Activated CD8-positive, alpha-beta memory T cell treated with anti-CD3 and anti-CD28 coated beads for 1 hour (primary cell): Measurements from ENCODE around the gene OR2W3.

ENCODE experiments used
- DNase-seq, 2 donors: peaks; one replicate each; pipeline ENCODE4 v3.0.0-alpha.2; 2020; ENCODE audit warnings: low read depth in 1 of 2; ENCODE audit errors: extremely low read depth in 1 of 2

Gene OR2W3

GRCh38 chr1:247895163-247895637, at the start of gene OR2W3:
Gene OR2W3, plus strand, starts transcription at chr1:247895587. Its CDS starts 0 bp downstream, at chr1:247895587.
- no peak for DNase-seq

- DNase-seq: no peak
Measured at GRCh38 chr1:247845693-247846017, 49.7 kb upstream of the OR2W3 start.

GRCh38 chr1:247848346-247848745, 47.0 kb upstream of the OR2W3 start:
- DNase-seq: no peak

- no peak for DNase-seq
Measured at GRCh38 chr1:247849616-247850015, 45.8 kb upstream of the OR2W3 start.

GRCh38 chr1:247854899-247855545, 40.4 kb upstream of the OR2W3 start:
- DNase-seq: no peak

- DNase-seq: no peak
Measured at GRCh38 chr1:247855911-247856310, 39.5 kb upstream of the OR2W3 start.

GRCh38 chr1:247857069-247857984, 38.1 kb upstream of the OR2W3 start, which contains the start of gene TRIM58:
Gene TRIM58, plus strand, starts transcription at chr1:247857187. Its CDS starts 60 bp downstream, at chr1:247857247.
- DNase-seq: no peak

GRCh38 chr1:247857985-247858619, 37.3 kb upstream of the OR2W3 start:
- DNase-seq: no peak

- no peak for DNase-seq
Measured at GRCh38 chr1:247862756-247863155, 32.6 kb upstream of the OR2W3 start.

GRCh38 chr1:247864644-247865043, 30.7 kb upstream of the OR2W3 start:
- DNase-seq: no peak

- DNase-seq: no peak
Measured at GRCh38 chr1:247865416-247865815, 30.0 kb upstream of the OR2W3 start.

- DNase-seq: no peak
Measured at GRCh38 chr1:247883346-247883745, 12.0 kb upstream of the OR2W3 start.

- no peak for DNase-seq
Measured at GRCh38 chr1:247884797-247885413, 10.5 kb upstream of the OR2W3 start.

- no peak for DNase-seq
Measured at GRCh38 chr1:247895976-247896375, 589 bp downstream of the OR2W3 start.

GRCh38 chr1:247904122-247904521, 8.7 kb downstream of the OR2W3 start:
- DNase-seq: no peak

GRCh38 chr1:247905181-247905580, 9.8 kb downstream of the OR2W3 start:
- no peak for DNase-seq

GRCh38 chr1:247905910-247906503, 10.6 kb downstream of the OR2W3 start:
- DNase-seq: no peak

- no peak for DNase-seq
Measured at GRCh38 chr1:247906504-247907047, 11.2 kb downstream of the OR2W3 start.

- no peak for DNase-seq
Measured at GRCh38 chr1:247908766-247909165, 13.4 kb downstream of the OR2W3 start.

GRCh38 chr1:247913786-247914185, 18.4 kb downstream of the OR2W3 start:
- no peak for DNase-seq
